Ectodermal cell (in vitro differentiated cells): ENCODE data around the gene MAST2.
"Not testable (repeated sequence)": the region's sequence is repeated elsewhere in the genome, so short reads cannot be mapped to it uniquely, and the experiment has no call there.

Experiments used
- H3K27ac ChIP-seq: 2 replicates; pipeline ENCODE4 v1.7.0; 2013; ENCODE audit warnings: mild to moderate bottlenecking, low read depth, low read length; ENCODE audit not compliant: insufficient read depth, poor library complexity, severe bottlenecking
- H3K27me3 ChIP-seq: 2 replicates; pipeline ENCODE4 v1.7.0; 2013; ENCODE audit warnings: mild to moderate bottlenecking, low read length; ENCODE audit not compliant: insufficient read depth, control insufficient read depth, poor library complexity, severe bottlenecking
- H3K36me3 ChIP-seq: one replicate; pipeline ENCODE4 v1.7.0; 2013; ENCODE audit warnings: low read length; ENCODE audit not compliant: control insufficient read depth, insufficient read depth
- H3K4me1 ChIP-seq: one replicate; pipeline ENCODE4 v1.7.0; 2013; ENCODE audit warnings: low read length; ENCODE audit not compliant: control insufficient read depth, insufficient read depth
- H3K4me3 ChIP-seq: 2 replicates; pipeline ENCODE4 v1.7.0; 2013; ENCODE audit warnings: low read depth, low read length, control low read depth; ENCODE audit not compliant: insufficient read depth
- H3K9me3 ChIP-seq: 2 replicates; pipeline ENCODE4 v1.7.0; 2013; ENCODE audit warnings: mild to moderate bottlenecking, low read length, moderate library complexity; ENCODE audit not compliant: control insufficient read depth
- WGBS, 2 experiments: methylation state at CpG; one replicate each; pipeline ENCODE4 v1.1.7; 2013; ENCODE audit warnings: missing lambda C conversion rate in 2 of 2; 5-methylcytosine and 5-hydroxymethylcytosine counted together

Gene MAST2

GRCh38 chr1:46056325-46056724, 252.9 kb downstream of the MAST2 start:
- 95 to 97% methylated on average over 5 of the region's 5 CpGs for WGBS, 2 experiments
- Histone ChIP-seq H3K9me3 (no peaks in the 10 kb centered on the region), H3K4me3 (no peak overlapping the region), H3K27ac (no peak overlapping the region), H3K27me3 (no peaks in the 10 kb centered on the region), H3K36me3 (peaks cover 48% of the 10 kb centered on the region), H3K4me1 (no peaks in the 10 kb centered on the region)

GRCh38 chr1:46057215-46057614, 253.8 kb downstream of the MAST2 start:
- peaks cover 56% of the 10 kb centered on the region for H3K36me3 ChIP-seq
- H3K27ac ChIP-seq, H3K4me3 ChIP-seq, H3K4me1 ChIP-seq, H3K9me3 ChIP-seq, H3K27me3 ChIP-seq: not testable (repeated sequence)
- 94 to 97% methylated on average over 4 of the region's 4 CpGs for WGBS, 2 experiments

DNA sequence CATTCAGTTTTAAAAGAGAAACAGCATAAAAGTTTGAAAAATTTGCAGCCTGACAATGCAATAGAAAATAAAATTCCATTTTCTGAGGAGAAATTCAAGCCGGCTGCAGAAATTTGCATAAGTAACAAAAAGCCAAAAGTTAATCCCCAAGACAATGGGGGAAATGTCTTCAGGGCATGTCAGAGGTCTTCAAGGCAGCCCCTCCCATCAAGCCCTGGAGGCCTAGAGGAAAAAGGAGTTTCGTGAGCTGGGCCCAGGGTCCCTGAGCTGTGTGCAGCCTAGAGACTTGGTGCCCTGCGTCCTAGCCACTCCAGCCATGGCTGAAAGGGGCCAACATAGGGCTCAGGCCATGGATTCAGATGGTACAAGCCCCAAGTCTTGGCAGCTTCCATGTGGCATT, 254.4 kb downstream of the MAST2 start:
- Histone ChIP-seq H3K27ac (no peak overlapping the region), H3K27me3 (no peaks in the 10 kb centered on the region), H3K36me3 (peaks cover 60% of the 10 kb centered on the region), H3K4me3 (no peak overlapping the region), H3K4me1 (no peaks in the 10 kb centered on the region), H3K9me3 (no peaks in the 10 kb centered on the region)
- 82 to 88% methylated on average over 3 of the region's 3 CpGs for WGBS, 2 experiments

DNA sequence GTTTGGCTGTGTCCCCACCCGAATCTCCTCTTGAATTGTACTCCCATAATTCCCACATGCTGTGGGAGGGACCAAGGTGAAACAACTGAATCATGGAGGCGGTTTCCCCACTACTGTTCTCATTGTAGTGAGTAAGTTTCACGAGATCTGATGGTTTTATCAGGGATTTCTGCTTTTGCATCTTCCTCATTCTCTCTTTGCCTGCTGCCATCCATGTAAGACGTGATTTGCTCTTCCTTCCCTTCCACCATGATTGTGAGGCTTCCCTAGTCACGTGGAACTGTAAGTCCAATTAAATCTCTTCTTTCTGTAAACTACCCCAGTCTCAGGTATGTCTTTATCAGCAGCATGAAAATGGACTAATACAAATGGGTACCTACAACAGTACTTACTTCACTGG, 255.5 kb downstream of the MAST2 start:
- 92 to 93% methylated on average over 5 of the region's 5 CpGs for WGBS, 2 experiments
- H3K27ac ChIP-seq: no peak overlapping the region
- H3K36me3 ChIP-seq: peaks cover 70% of the 10 kb centered on the region
- H3K4me1 ChIP-seq: no peaks in the 10 kb centered on the region
- no peaks in the 10 kb centered on the region for H3K27me3 ChIP-seq
- H3K9me3 ChIP-seq: no peaks in the 10 kb centered on the region
- H3K4me3 ChIP-seq: no peak overlapping the region

- 64 to 65% methylated on average over 3 of the region's 3 CpGs for WGBS, 2 experiments
- no peaks in the 10 kb centered on the region for H3K27me3 ChIP-seq
- H3K27ac ChIP-seq: no peak overlapping the region
- H3K9me3 ChIP-seq: no peaks in the 10 kb centered on the region
- H3K4me3 ChIP-seq: no peak overlapping the region
- no peaks in the 10 kb centered on the region for H3K4me1 ChIP-seq
- H3K36me3 ChIP-seq: peaks cover 56% of the 10 kb centered on the region
Measured at GRCh38 chr1:46061146-46061545, 257.7 kb downstream of the MAST2 start.

- H3K4me3 ChIP-seq: no peak overlapping the region
- H3K27ac ChIP-seq: no peak overlapping the region
- no peaks in the 10 kb centered on the region for H3K9me3 ChIP-seq
- no peaks in the 10 kb centered on the region for H3K4me1 ChIP-seq
- WGBS, 2 experiments: 96 to 97% methylated on average over 4 of the region's 4 CpGs
- H3K27me3 ChIP-seq: no peaks in the 10 kb centered on the region
- peaks cover 57% of the 10 kb centered on the region for H3K36me3 ChIP-seq
Measured at GRCh38 chr1:46062651-46063319, 259.4 kb downstream of the MAST2 start.

DNA sequence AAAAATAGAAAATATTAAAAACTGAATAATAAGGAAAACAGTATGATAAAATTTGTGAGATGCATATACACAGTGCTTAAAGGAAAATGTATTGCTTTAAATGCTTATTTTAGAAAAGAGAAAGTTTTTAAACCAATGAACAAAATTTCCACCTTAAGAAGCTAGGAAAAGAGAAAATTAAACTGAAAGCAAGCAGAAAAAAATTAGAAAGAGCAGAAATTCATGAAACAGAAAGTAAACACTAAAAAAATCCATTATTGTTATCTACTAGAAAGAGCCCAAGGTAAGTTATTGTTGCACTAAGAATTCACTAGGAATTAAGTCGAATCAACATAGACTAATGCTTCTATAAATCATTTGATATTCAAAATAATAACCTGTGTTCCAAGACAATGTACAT, 261.3 kb downstream of the MAST2 start:
- Histone ChIP-seq H3K36me3 (peaks cover 50% of the 10 kb centered on the region), H3K4me3 (no peak overlapping the region), H3K27me3 (no peaks in the 10 kb centered on the region), H3K9me3 (no peaks in the 10 kb centered on the region), H3K4me1 (no peaks in the 10 kb centered on the region), H3K27ac (no peak overlapping the region)
- 100% methylated on average over 1 of the region's 1 CpG; no CpG with 5 or more reads in 1 of the 2 experiments for WGBS, 2 experiments

- Histone ChIP-seq H3K4me1 (no peaks in the 10 kb centered on the region), H3K27me3 (no peaks in the 10 kb centered on the region), H3K27ac (no peak overlapping the region), H3K36me3 (peaks cover 55% of the 10 kb centered on the region), H3K9me3 (no peaks in the 10 kb centered on the region), H3K4me3 (no peak overlapping the region)
Measured at GRCh38 chr1:46065405-46065804, 262.0 kb downstream of the MAST2 start.

- no peaks in the 10 kb centered on the region for H3K27me3 ChIP-seq
- no peaks in the 10 kb centered on the region for H3K9me3 ChIP-seq
- H3K36me3 ChIP-seq: peaks cover 36% of the 10 kb centered on the region
- no peak overlapping the region for H3K27ac ChIP-seq
- H3K4me3 ChIP-seq: no peak overlapping the region
- 100% methylated on average over 1 of the region's 1 CpG; no CpG with 5 or more reads in 1 of the 2 experiments for WGBS, 2 experiments
- H3K4me1 ChIP-seq: no peaks in the 10 kb centered on the region
Measured at GRCh38 chr1:46067652-46068051, 264.2 kb downstream of the MAST2 start.

GRCh38 chr1:46068525-46068924, 265.1 kb downstream of the MAST2 start:
- H3K4me3 ChIP-seq: no peak overlapping the region
- H3K36me3 ChIP-seq: peaks cover 28% of the 10 kb centered on the region
- no peak overlapping the region for H3K27ac ChIP-seq
- no peaks in the 10 kb centered on the region for H3K4me1 ChIP-seq
- no peaks in the 10 kb centered on the region for H3K9me3 ChIP-seq
- no peaks in the 10 kb centered on the region for H3K27me3 ChIP-seq
- WGBS, 2 experiments: 92 to 97% methylated on average over 3 of the region's 3 CpGs
